Measurements from ENCODE around the gene EPHB3. TPM values are rescaled to one million over a fixed set of nuclear protein-coding genes. Genes with fewer than 3 reads are reported as not detected.

Gene EPHB3
- total and polyA plus RNA-seq, 2 donors (not counting 3 experiments of a cell fraction or from before 2014, with no cell fraction given): 0.01 TPM; not detected in 1

DNA sequence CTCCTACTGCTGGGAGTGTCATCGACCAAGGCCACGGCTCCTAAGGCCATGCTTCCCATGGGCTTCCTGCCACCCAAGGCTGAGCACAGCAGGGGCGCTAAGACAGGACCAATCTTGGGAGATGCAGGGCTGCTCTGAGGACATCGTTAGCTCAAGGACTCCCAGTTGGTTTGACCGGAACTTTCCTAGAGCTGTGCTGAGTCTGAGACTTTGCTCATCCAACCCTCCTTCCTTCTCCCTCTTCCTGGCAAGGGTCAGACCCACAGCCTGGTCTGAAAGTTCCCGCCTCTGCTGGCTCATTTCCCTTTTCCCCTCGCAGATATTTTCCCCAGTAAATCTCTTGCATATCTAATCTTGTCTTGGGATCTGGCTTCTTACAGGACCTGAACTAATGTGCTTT is 57.2 kb downstream of the EPHB3 start:
- Histone ChIP-seq H3K36me3 (ENCODE audit: control insufficient read depth in 2 of 2, extremely low read depth in 1 of 2, insufficient read depth in 2 of 2, low read length in 2 of 2) (no peaks in the 10 kb centered on the region), H3K9me3 (replicated peaks; ENCODE audit: control insufficient read depth, insufficient read depth, low read length) (no peaks in the 10 kb centered on the region), H3K27me3 (ENCODE audit: control insufficient read depth in 2 of 2, insufficient read depth in 2 of 2, low read length in 2 of 2) (peaks cover 0 to 3% of the 10 kb centered on the region in 2 experiments), H3K4me2 (ENCODE audit: insufficient read depth, low read length) (no peak overlapping the region), H3K4me1 (ENCODE audit: control insufficient read depth, extremely low read depth, insufficient read depth, low read length) (peaks cover 21% of the 10 kb centered on the region), H3K79me2 (ENCODE audit: control insufficient read depth, insufficient read depth, low read length) (no peaks in the 10 kb centered on the region), H3K4me3 (replicated peaks in 1 of 3; ENCODE audit: insufficient read depth in 1 of 3, low read depth in 1 of 3, low read length in 3 of 3) (no peak overlapping the region), H3K9ac (replicated peaks; ENCODE audit: extremely low read depth, insufficient read depth, low read length) (no peak overlapping the region), H4K20me1 (replicated peaks; ENCODE audit: control insufficient read depth, extremely low read depth, insufficient read depth, low read length) (no peaks in the 10 kb centered on the region), H3K27ac (ENCODE audit: insufficient read depth, low read depth, low read length) (no peak overlapping the region), H3K9me1 (replicated peaks; ENCODE audit: control insufficient read depth, extremely low read depth, insufficient read depth, low read length) (no peaks in the 10 kb centered on the region), H2AFZ (ENCODE audit: low read depth, low read length) (no peak overlapping the region)
- intact Hi-C loops (cut with micrococcal nuclease) (loop anchor here (1.0 kb wide), 2 partner anchors 58 to 93 kb away; partner anchors contain the start of genes EPHB3 and MAGEF1), dilution Hi-C loops (cut with MboI; ENCODE audit: extremely low pct_ligation_motif_present, low sequenced_read_pairs) (no loop called here)
- DNase-seq (ENCODE audit: low read depth, low spot score) (peak; percentile 5), FAIRE-seq (peak; percentile 76)
- POLR2A ChIA-PET: no interaction called here
- no TSS peak for BruUV-seq (replicated peaks)
- TF ChIP-seq POLR2A (IDR thresholded peaks at IDR 0.05; ENCODE audit: low read depth, low read length) (no peak), GATA2 (IDR thresholded peaks at IDR 0.05; ENCODE audit: insufficient read depth, insufficient read length, low read depth, low read length) (peak; percentile 82)
- CTCF ChIA-PET: interaction anchor here (1.0 to 1.9 kb wide), 2 partner anchors 12 to 23 kb away, joined by 3 to 8 read pairs; no protein-coding TSS in a partner anchor

DNA sequence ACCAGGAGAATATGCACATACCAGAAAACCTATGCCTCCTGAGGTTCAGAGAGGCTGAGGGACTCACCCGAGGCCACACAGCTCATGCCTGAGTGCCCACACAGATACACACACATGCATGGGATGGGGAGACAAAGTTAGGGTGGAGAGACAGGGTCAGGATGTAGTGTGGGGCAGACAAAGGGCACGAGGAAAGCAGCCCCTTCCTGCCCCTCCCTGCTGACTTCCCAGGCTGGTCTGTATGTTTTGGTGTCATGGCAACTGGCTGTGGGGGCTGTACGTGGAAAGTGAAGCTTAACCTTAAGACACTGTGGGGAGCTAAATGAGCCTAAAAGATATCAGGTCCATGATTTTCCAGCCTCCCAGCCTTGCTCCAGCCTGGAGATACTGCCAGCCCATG is 57.8 kb downstream of the EPHB3 start:
- FAIRE-seq: peak; percentile 4
- dilution Hi-C loops (cut with MboI; ENCODE audit: extremely low pct_ligation_motif_present, low sequenced_read_pairs): no loop called here
- intact Hi-C loops (cut with micrococcal nuclease): loop anchor here (1.0 kb wide), 2 partner anchors 58 to 93 kb away; partner anchors contain the start of genes EPHB3 and MAGEF1
- Histone ChIP-seq H3K36me3 (ENCODE audit: control insufficient read depth in 2 of 2, extremely low read depth in 1 of 2, insufficient read depth in 2 of 2, low read length in 2 of 2) (no peaks in the 10 kb centered on the region), H4K20me1 (replicated peaks; ENCODE audit: control insufficient read depth, extremely low read depth, insufficient read depth, low read length) (no peaks in the 10 kb centered on the region), H3K27me3 (ENCODE audit: control insufficient read depth in 2 of 2, insufficient read depth in 2 of 2, low read length in 2 of 2) (peaks cover 0 to 3% of the 10 kb centered on the region in 2 experiments), H3K4me1 (ENCODE audit: control insufficient read depth, extremely low read depth, insufficient read depth, low read length) (peaks cover 21% of the 10 kb centered on the region), H3K4me2 (ENCODE audit: insufficient read depth, low read length) (no peak overlapping the region), H2AFZ (ENCODE audit: low read depth, low read length) (no peak overlapping the region), H3K4me3 (replicated peaks in 1 of 3; ENCODE audit: insufficient read depth in 1 of 3, low read depth in 1 of 3, low read length in 3 of 3) (no peak overlapping the region), H3K9me3 (replicated peaks; ENCODE audit: control insufficient read depth, insufficient read depth, low read length) (no peaks in the 10 kb centered on the region), H3K9ac (replicated peaks; ENCODE audit: extremely low read depth, insufficient read depth, low read length) (no peak overlapping the region), H3K9me1 (replicated peaks; ENCODE audit: control insufficient read depth, extremely low read depth, insufficient read depth, low read length) (no peaks in the 10 kb centered on the region), H3K79me2 (ENCODE audit: control insufficient read depth, insufficient read depth, low read length) (no peaks in the 10 kb centered on the region), H3K27ac (ENCODE audit: insufficient read depth, low read depth, low read length) (peak overlapping the region; percentile 30)
- DNase-seq (ENCODE audit: low read depth, low spot score): peak; percentile 62
- no peak for TF ChIP-seq POLR2AphosphoS5 (IDR thresholded peaks at IDR 0.05; ENCODE audit: insufficient read depth, low read depth, low read length)
- no peak for TF ChIP-seq GATA2 (IDR thresholded peaks at IDR 0.05; ENCODE audit: insufficient read depth, insufficient read length, low read depth, low read length)
- TF ChIP-seq, protein P1, sequence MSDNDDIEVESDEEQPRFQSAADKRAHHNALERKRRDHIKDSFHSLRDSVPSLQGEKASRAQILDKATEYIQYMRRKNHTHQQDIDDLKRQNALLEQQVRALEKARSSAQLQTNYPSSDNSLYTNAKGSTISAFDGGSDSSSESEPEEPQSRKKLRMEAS (IDR thresholded peaks at IDR 0.05; ENCODE audit: insufficient read depth, insufficient read length): peak; percentile 42
- CTCF ChIA-PET: interaction anchor here (1.0 to 1.9 kb wide), 3 partner anchors 12 to 58 kb away, joined by 3 to 9 read pairs (median 8); partner anchors contain the start of gene EPHB3
- POLR2A ChIA-PET: no interaction called here
- no TSS peak for BruUV-seq (replicated peaks)

Data from endothelial cell of umbilical vein (primary cell).